Renal cortex interstitium (tissue), 15 donors: ENCODE results near the gene MACF1. TPM values are rescaled to one million over a fixed set of nuclear protein-coding genes. Genes with fewer than 3 reads are reported as not detected.
"Not testable (repeated sequence)": the region's sequence is repeated elsewhere in the genome, so short reads cannot be mapped to it uniquely, and the experiment has no call there.

ENCODE experiments used
- DNase-seq, 11 donors: peaks; one replicate each; pipeline ENCODE4 v3.0.0-alpha.2; 2013; ENCODE audit warnings: low read depth in 9 of 11, low spot score in 4 of 11; ENCODE audit errors: extremely low read depth in 1 of 11
- long read RNA-seq, 16 experiments: transcript quantifications; one replicate each; lab custom pipeline, GENCODE V29; 2026
- polyA plus RNA-seq, 3 donors: library from polyadenylated mRNA; unstranded; fragments of 120-200 nt; gene quantifications; one replicate each; pipeline ENCODE4 v1.2.1, GENCODE V29; 2013; ENCODE audit not compliant: insufficient read length in 3 of 3

Gene MACF1
- 100 to 1,000 TPM; 252 to 274 (median 259) TPM for polyA plus RNA-seq
- long read RNA-seq, donor 1, full-length matches to known transcripts, result 16 of 56 reads
- long read RNA-seq, donor 1, partial matches to known transcripts, result 40 of 56 reads
- long read RNA-seq, donor 1, other reads (novel, unspliced or antisense), result 0 of 56 reads
- long read RNA-seq, donor 2, full-length matches to known transcripts, result 19 of 45 reads
- long read RNA-seq, donor 2, partial matches to known transcripts, result 26 of 45 reads
- long read RNA-seq, donor 2, other reads (novel, unspliced or antisense), result 0 of 45 reads
- long read RNA-seq, donor 3, full-length matches to known transcripts, result 26 of 26 reads
- long read RNA-seq, donor 3, partial matches to known transcripts, result 0 of 26 reads
- long read RNA-seq, donor 3, other reads (novel, unspliced or antisense), result 0 of 26 reads
- long read RNA-seq, donor 4, full-length matches to known transcripts, result 11 of 31 reads
- long read RNA-seq, donor 4, partial matches to known transcripts, result 20 of 31 reads
- long read RNA-seq, donor 4, other reads (novel, unspliced or antisense), result 0 of 31 reads
- long read RNA-seq, donor 5, result 0 reads
- long read RNA-seq, donor 6, full-length matches to known transcripts, result 40 of 53 reads
- long read RNA-seq, donor 6, partial matches to known transcripts, result 13 of 53 reads
- long read RNA-seq, donor 6, other reads (novel, unspliced or antisense), result 0 of 53 reads
- long read RNA-seq, donor 7, full-length matches to known transcripts, result 30 of 96 reads
- long read RNA-seq, donor 7, partial matches to known transcripts, result 66 of 96 reads
- long read RNA-seq, donor 7, other reads (novel, unspliced or antisense), result 0 of 96 reads
- long read RNA-seq, donor 8, full-length matches to known transcripts, result 29 of 47 reads
- long read RNA-seq, donor 8, partial matches to known transcripts, result 18 of 47 reads
- long read RNA-seq, donor 8, other reads (novel, unspliced or antisense), result 0 of 47 reads
- long read RNA-seq, donor 9, full-length matches to known transcripts, result 20 of 25 reads
- long read RNA-seq, donor 9, partial matches to known transcripts, result 5 of 25 reads
- long read RNA-seq, donor 9, other reads (novel, unspliced or antisense), result 0 of 25 reads
- long read RNA-seq, donor 10, full-length matches to known transcripts, result 10 of 40 reads
- long read RNA-seq, donor 10, partial matches to known transcripts, result 30 of 40 reads
- long read RNA-seq, donor 10, other reads (novel, unspliced or antisense), result 0 of 40 reads
- long read RNA-seq, donor 11, full-length matches to known transcripts, result 22 of 37 reads
- long read RNA-seq, donor 11, partial matches to known transcripts, result 15 of 37 reads
- long read RNA-seq, donor 11, other reads (novel, unspliced or antisense), result 0 of 37 reads
- long read RNA-seq, donor 12, full-length matches to known transcripts, result 10 of 26 reads
- long read RNA-seq, donor 12, partial matches to known transcripts, result 16 of 26 reads
- long read RNA-seq, donor 12, other reads (novel, unspliced or antisense), result 0 of 26 reads
- long read RNA-seq, donor 13, full-length matches to known transcripts, result 34 of 144 reads
- long read RNA-seq, donor 13, partial matches to known transcripts, result 98 of 144 reads
- long read RNA-seq, donor 13, other reads (novel, unspliced or antisense), result 12 of 144 reads
- long read RNA-seq, donor 14, full-length matches to known transcripts, result 6 of 22 reads
- long read RNA-seq, donor 14, partial matches to known transcripts, result 16 of 22 reads
- long read RNA-seq, donor 14, other reads (novel, unspliced or antisense), result 0 of 22 reads
- long read RNA-seq, donor 15, full-length matches to known transcripts, result 14 of 34 reads
- long read RNA-seq, donor 15, partial matches to known transcripts, result 20 of 34 reads
- long read RNA-seq, donor 15, other reads (novel, unspliced or antisense), result 0 of 34 reads
- long read RNA-seq, donor 16, full-length matches to known transcripts, result 55 of 100 reads
- long read RNA-seq, donor 16, partial matches to known transcripts, result 45 of 100 reads
- long read RNA-seq, donor 16, other reads (novel, unspliced or antisense), result 0 of 100 reads

DNA sequence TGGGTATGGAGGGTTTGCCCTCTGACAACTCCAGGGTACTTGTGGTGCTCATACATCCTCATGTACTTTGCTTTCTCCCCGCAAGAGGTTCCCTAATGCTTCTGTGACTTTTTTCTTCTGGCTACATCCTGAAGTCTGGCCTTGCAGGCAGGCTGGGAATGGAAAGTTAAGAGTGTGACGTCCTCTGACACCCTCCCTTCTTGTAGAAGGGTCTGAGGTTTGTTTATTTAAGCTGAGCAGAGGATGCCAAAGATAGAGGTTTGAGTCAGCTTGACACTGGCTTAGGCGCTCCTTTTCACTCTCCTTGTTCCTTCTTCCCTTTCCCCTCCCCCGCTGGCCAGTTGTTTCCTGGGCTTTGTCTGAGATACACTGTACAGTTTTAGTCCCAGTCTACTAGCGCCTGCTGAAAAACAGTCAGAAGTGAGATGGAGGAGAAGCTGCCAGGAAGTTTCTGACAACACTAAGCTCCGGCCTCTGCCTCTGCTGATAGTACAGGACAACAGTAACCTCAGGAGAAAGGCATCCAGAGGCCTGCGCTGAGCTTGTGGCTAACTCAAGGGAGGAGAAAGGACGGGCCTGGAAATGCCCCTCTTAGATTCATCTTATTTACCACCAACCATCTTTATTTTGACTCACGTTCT lies at the start of gene MACF1:
Gene MACF1 (plus strand): TSS at position 255 of the 641 bp plus-strand sequence. CDS start 328 bp downstream, at position 583.
- DNase-seq, result peak in 6 of 11 donors; percentile 38 to 70 (median 54)

DNA sequence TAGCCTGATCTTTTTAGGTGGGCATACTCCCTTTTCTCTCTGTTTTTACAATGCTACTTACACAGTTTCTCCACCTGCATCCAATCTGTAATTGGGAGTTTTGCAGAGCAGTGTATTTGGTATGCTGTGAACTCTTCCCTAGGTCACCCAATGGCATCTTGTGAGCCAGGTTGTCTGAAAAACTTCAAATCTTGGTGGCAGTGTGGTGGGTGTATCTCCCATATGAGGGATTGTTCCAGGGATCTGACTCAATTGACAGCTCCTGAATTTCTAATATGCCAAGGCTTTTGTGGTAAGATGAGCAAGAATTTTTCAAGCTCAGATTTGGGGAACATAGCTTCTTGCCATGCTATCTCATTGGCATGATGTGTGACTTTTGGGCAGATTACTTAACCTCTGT lies 47.2 kb upstream of the MACF1 start:
- no peak for DNase-seq

DNA sequence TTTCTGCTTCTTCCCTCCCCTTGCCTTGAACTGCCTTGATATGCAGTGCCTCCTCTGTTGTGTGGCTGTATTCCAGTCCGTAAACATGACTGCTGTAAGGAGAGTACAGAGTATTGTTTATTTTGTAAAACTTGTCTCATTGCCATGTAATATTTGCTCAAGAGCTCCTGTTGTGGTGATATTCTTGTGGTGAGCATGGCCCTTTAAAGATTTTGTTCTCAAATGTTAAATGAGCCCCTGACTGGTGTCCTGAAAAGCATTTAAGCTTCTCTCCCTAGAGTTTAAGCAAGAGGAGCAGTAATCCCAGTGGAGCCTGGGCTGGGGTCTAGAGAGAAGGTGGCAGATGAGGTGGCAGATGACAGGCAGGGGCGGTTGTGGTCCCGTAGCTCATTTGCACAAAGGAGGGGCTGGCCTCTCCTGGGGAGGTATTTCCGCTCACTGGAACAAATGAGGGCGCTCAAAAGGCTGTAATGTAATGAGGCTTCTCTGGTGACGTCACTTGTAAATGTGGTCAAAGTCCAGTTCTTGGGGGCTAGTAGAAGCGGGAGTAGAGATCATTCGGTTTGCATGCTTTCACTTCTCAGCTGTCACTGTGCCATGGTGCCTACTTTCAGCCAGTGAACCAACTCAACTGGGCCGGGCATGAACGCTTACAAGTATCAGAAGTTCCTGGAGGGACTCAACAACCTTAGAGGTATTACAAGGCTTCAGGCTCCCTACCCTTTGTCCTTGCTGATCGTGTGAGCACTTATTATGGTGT lies 46.0 kb upstream of the MACF1 start:
- peak in 4 of 11 donors; percentile 48 to 85 (median 64) for DNase-seq

DNA sequence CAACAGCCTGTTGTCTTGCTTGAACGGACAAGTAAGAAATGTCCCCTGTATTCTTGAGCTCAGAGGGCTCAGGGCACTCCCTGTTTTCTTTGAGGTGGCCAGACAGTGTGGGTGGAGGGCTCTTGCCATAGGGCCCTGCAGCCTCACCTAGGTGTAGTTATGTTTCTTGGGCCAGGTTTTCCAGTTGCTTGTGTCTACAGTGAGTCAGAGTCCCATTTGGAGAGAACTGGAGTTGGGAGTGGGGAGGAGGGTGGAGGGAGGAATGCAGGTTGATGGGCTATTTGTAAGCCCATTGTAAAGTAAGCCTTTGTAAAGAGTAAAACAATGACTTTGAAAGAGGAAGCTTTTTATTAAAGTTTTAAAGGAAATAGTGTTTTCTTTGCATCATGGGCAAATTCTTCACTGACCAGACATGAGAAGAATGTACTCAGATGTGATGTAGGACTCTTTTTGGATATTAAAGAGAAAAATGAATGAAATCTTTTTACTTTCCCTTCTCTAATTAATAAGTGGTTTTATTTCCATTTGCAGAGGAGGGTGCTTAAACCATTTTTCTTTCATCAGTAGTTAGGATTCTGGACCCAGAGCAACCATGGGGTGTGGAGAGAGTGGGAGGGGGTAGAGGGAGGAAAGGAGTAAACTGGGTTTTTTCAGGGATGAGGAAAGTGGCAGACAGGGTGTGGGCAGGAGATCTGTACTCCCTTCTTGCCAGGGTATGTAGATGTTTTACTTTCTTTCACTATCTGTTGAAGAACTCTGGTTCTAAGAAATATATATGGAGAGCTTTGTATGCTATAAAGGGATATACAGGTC lies 45.1 kb upstream of the MACF1 start:
- DNase-seq, result no peak

- no peak for DNase-seq
Observed at GRCh38 chr1:39160703-39161102, 43.8 kb upstream of the MACF1 start.

DNA sequence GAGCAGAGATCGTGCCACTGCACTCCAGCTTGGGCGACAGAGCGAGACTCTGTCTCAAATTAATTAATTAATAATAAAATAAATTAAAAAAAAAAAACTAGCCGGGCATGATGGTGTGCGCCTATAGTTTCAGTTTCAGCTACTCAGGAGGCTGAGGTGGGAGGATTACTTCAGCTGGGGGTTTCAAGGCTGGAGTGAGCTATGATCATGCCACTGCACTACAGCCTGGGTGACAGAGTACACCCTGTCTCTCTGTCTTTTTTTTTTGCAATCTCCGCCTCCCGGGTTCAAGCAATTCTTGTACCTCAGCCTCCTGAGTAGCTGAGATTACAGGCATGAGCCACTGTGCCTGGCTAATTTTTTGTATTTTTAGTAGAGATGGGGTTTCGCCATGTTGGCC lies 42.7 kb upstream of the MACF1 start:
- not testable (repeated sequence) for DNase-seq

DNA sequence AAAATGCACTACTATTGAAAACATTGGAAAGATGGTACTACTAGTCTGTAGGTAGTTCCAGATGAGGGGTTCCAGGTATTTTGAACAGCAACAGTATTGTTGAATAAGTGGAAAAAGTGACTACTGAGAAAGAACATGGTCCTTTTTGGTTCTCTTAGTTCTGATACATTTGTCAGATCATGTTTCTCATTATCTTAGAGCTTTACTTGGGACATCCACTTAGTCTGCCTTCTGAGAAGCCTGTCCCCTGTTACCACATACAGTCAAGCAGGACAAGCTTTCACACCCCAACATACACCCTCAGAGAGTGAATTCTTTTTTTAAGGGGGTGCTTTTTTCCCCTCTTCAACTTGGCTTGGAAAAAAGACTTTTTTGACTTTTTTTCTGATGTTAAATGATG lies 41.0 kb upstream of the MACF1 start:
- DNase-seq, result no peak

DNA sequence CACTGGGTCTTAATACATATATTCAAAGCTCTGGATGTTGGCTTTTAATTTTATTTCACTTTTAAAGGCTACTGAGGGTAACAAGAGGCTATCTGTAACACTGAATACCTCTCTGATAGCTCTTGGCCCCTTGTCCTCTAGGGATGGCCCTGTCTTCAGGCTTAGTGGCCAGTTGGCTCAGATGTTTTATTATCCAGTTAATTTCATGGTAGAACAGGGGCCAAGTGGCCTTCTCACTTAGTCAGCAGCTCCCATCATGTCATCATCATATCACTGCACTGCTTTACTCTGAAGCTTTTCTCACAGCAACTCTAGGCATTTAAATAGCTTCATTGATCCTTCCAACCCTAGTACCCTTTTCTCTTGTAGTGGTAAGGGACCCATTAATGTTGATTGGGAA lies 40.2 kb upstream of the MACF1 start:
- DNase-seq, result no peak

DNA sequence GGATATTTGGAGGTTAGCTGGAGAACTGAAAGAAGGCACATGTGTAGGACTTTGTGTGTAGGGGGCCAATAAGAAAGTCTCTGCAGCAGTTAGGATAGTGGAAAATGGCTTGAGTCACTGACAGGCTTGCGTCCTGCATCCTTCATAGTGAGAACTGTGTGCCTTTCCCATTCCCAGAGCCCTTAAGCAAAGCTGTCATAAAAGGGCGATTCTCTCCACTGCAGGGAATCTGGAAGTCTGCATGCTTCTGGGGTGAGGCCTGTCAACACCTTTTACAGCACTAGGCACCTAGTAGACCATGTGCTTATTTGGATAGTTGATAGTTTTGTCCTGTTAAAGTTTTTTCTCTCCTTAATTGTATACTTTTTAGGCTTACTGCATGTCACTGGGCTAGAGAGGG lies 39.4 kb upstream of the MACF1 start:
- DNase-seq, result no peak

DNA sequence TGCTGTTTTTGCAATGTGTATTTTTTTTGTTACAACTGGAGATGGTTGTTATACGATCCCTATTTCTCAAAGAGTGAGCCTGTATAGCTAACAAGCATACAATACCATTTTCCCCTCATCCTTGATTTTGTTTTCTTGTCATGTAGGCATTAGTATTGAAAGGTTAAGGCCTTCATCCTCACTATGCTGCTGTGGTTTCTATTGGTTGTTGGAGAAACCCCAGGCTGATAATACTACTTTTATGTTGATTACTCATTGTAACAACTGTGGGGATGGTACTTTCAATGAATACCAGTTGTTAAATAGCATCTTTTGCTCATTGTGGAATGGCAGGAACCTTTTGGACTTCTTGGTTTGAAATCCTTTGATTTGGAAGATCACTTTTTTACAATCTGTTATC lies 39.0 kb upstream of the MACF1 start:
- DNase-seq, result no peak

GRCh38 chr1:39167632-39168209 lies 36.8 kb upstream of the MACF1 start:
- no peak for DNase-seq

DNA sequence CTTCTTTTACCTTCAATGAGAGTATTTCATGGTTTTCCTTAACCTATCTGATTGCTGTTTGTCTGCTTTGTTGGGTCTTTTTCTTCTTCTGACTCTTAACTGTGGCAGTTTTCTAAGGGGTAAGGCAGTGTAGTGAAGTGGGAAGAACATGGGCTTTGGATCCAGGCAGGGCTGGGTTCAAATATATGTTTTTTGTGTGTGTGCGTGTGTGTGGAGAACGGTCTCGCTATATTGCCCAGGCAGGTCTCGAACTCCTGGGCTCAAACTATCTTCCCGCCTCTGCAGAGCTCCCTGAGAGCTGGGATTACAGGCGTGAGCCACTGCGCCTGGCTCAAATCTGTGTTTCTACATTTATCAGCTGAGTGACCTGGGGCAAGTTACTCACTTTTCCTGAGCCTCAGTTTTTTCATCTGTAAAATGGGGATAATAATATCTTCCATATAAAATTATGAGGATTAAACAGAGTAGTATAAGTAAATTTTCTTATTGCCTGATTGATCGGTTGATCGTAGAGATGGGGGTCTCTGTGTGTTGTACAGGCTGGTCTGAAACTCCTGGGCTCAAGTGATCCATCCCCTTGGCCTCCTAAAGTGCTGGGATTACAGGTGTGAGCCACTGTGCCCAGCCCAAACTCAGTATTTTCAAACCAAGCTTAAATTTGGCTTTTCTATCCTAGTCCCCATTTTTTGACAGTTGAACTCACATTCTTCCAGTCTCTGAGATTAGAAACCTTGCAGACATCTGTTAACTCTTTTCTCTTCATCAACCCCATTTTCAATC lies 36.0 kb upstream of the MACF1 start:
- DNase-seq, result no peak

DNA sequence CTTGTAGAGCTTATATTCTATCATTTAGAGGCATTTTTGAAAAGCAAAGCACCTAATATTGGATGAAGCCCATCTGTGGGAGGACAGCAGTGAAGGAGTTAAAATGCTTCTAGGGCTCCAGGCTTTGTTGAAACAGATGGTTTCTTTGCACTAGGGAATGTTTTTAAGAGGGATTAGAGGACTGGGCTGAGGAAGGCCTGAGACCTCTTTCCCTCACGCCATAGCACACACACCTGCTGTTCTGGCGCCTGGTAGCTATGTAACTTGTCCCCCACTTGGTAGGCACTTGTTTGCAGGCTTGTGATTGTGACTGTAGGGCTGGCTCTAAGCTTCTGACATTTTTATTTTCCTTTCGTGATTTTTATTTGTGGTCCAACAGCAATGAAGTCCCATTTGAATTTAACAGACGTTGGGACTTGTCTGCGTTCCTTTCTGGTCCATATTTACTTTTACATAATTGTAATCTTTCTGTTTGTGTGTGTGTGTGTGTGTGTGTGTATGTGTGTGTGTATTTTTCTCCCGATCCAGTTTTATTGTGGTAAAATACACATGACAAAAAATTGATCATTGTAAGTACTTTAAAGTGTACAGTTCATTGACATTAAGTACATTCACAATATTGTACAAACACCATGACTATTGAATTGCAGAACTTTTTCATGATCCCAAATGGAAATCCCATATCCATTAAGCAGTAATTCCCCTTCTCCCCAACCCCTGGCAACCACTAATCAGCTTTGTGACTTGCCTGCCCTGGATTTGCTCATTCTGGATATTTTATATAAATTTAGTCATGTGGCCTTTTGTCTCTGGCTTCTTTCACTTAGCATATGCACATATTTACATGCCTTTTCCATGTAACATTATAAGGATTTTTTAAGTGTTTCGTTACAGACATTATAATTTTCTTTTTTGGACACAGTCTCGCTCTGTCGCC lies 33.5 kb upstream of the MACF1 start:
- DNase-seq, result no peak
